Sigmoid colon (tissue), 7 donors: ENCODE data around the gene PRKG2. TPM values are rescaled to one million over a fixed set of nuclear protein-coding genes. Genes with fewer than 3 reads are reported as not detected.

Source experiments
- DNase-seq: peaks from one replicate; pipeline ENCODE4 v3.0.0-alpha.2; 2019
- H3K27ac ChIP-seq, 4 donors: fragments of 200-600 bp; sonication (generic); one replicate each; pipeline ENCODE4 v1.5.1; 2016 to 2019; ENCODE audit warnings: mild to moderate bottlenecking in 1 of 4
- H3K27me3 ChIP-seq, 3 donors: fragments of 200-600 bp; sonication (generic); one replicate each; pipeline ENCODE4 v1.5.1; 2019; ENCODE audit warnings: mild to moderate bottlenecking in 1 of 3
- H3K36me3 ChIP-seq, 4 donors: fragments of 200-600 bp; sonication (generic); one replicate each; pipeline ENCODE4 v1.5.1; 2016 to 2019
- H3K4me1 ChIP-seq, 4 donors: fragments of 200-600 bp; sonication (generic); one replicate each; pipeline ENCODE4 v1.5.1; 2017 to 2019
- H3K4me3 ChIP-seq, 4 donors: fragments of 200-600 bp; sonication (generic); one replicate each; pipeline ENCODE4 v1.5.1; 2017 to 2019; ENCODE audit warnings: mild to moderate bottlenecking in 2 of 4, moderate library complexity in 1 of 4
- H3K9me3 ChIP-seq, 4 donors: fragments of 200-600 bp in 3 of 4; sonication (generic) in 3 of 4; one replicate each; pipeline versions ENCODE4 v1.5.1 to v1.6.1; 2013 to 2019
- CTCF ChIP-seq, 4 experiments: fragments of 450-650 bp in 3 of 4; fragments of 200-600 bp in 1 of 4; IDR thresholded peaks; one replicate each; pipeline ENCODE4 v1.5.1; 2016 to 2019; ENCODE audit warnings: antibody characterized with exemption in 4 of 4, mild to moderate bottlenecking in 3 of 4, moderate library complexity in 2 of 4
- EP300 ChIP-seq, 4 donors: sonication (generic); formaldehyde crosslinking; IDR thresholded peaks; one replicate each; pipeline ENCODE4 v1.6.1; 2017; ENCODE audit warnings: antibody characterized with exemption in 4 of 4
- POLR2A ChIP-seq, 2 donors: fragments of 450-650 bp; IDR thresholded peaks; one replicate each; pipeline ENCODE4 v1.6.1; 2016; ENCODE audit warnings: antibody characterized with exemption in 2 of 2, mild to moderate bottlenecking in 2 of 2, moderate library complexity in 2 of 2
- POLR2AphosphoS5 ChIP-seq, 4 donors: sonication (generic); formaldehyde crosslinking; IDR thresholded peaks; one replicate each; pipeline ENCODE4 v1.6.1; 2017; ENCODE audit warnings: antibody characterized with exemption in 4 of 4
- WGBS, 2 donors: extraction: QIAGEN DNeasy Blood & Tissue Kit; methylation state at CpG; one replicate each; pipeline ENCODE4 v1.1.7; 2013; 5-methylcytosine and 5-hydroxymethylcytosine counted together
- intact Hi-C: fragments of 100-400 bp; cut with DNase I; formaldehyde crosslinking; loops from one replicate; pipeline ENCODE4 v1.15.1; 2023
- polyA plus RNA-seq, 3 donors: library from polyadenylated mRNA; stranded (reverse); fragments of 200-250 nt; gene quantifications; one replicate each; pipeline ENCODE4 v1.2.3, GENCODE V29; 2013
- total RNA-seq, 4 donors: library from RNA; depleted of rRNA; stranded (reverse); fragments of >200 nt; gene quantifications; one replicate each; pipeline ENCODE4 v1.1.0, GENCODE V29; 2016
- donor health status: healthy with polysubstance abuse.
- donor health status: Bipolar disorder and iron deficiency.
- donor health status: healthy.

The PRKG2 gene
- total and polyA plus RNA-seq, 7 donors = 1.2 to 19.9 (median 2.6) TPM

DNA sequence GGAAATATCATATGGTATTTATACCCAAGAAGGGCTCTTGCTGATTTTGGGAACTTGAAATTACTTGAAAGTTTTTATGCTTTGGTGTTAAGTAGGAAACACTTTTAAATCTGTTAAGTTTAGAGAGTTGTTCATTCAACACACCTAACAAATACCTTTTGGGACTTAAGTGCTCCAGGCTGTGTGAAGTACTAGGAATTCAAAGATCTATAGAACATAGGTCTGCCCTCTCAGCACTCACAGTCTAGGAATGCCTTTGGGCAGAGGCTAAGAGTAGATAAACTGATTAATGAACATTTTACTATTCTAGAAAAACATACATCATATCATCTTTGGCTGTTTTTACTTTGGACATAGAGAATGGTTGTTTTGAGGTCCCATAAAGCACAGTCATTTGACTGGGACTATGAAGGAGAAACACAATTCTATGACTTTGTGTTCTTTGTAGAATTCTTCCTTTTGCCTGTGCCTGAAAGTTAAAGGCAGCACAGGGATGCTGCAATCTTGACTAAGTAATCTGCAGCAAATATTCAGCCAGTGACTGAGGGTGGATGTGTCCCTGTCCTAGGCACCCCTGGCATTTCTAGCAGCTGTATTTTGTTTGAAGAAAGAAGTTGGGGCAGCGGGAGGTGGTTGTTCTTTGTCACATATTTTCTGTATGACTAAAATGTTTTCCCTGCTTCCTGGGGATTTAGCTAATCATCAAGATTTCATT is 176.2 kb downstream of the PRKG2 start:
- no peaks in the 10 kb centered on the region for H3K27me3 ChIP-seq
- no peaks in the 10 kb centered on the region for H3K9me3 ChIP-seq
- no peak for TF ChIP-seq POLR2AphosphoS5 (IDR thresholded peaks at IDR 0.05)
- no peak for TF ChIP-seq CTCF (IDR thresholded peaks at IDR 0.05)
- no peak for TF ChIP-seq EP300 (IDR thresholded peaks at IDR 0.05)
- TF ChIP-seq POLR2A (IDR thresholded peaks at IDR 0.05) = no peak
- H3K4me3 ChIP-seq = no peak overlapping the region
- no peak for DNase-seq
- peak overlapping the region in 3 of 4 donors; percentile 41 to 53 (median 52) for H3K27ac ChIP-seq
- H3K4me1 ChIP-seq = peaks cover 0 to 75% (median 24%) of the 10 kb centered on the region in 4 donors
- no peaks in the 10 kb centered on the region for H3K36me3 ChIP-seq
- intact Hi-C loops = loop anchor here (10.0 kb wide), 2 partner anchors 434 to 1336 kb away; partner anchors contain the start of gene HNRNPD
- 67 to 69% methylated on average over 1 of the region's 1 CpG for WGBS, 2 donors

Other genes starting within 250 kb of the PRKG2 start
- gene BMP3, start 184.5 kb downstream of the PRKG2 start, total RNA-seq = 10 to 100 TPM; 30.5 to 63.1 (median 40.7) TPM
- gene BMP3, start 184.5 kb downstream of the PRKG2 start, polyA plus RNA-seq = 1 to 10 TPM; 3.7 to 5.3 (median 4.2) TPM